ENCODE data around the gene LRRTM3. TPM values are rescaled to one million over a fixed set of nuclear protein-coding genes. Genes with fewer than 3 reads are reported as not detected.

LRRTM3 gene
- total and polyA plus RNA-seq, 12 donors: 0.23 to 4.4 (median 1.6) TPM; not detected in 2

GRCh38 chr10:66892871-66893270 lies 33.0 kb upstream of the LRRTM3 start:
- no peak for DNase-seq
- TF ChIP-seq POLR2A (IDR thresholded peaks at IDR 0.05): no peak
- Histone ChIP-seq H3K9me3 (replicated peaks in 1 of 3) (no peaks in the 10 kb centered on the region), H3K36me3 (replicated peaks in 1 of 2) (no peaks in the 10 kb centered on the region), H3K27ac (no peak overlapping the region), H3K4me3 (no peak overlapping the region), H3K27me3 (no peaks in the 10 kb centered on the region), H3K4me1 (replicated peaks in 1 of 2) (no peaks in the 10 kb centered on the region)
- intact Hi-C loops (cut with DNase I): no loop called here
- WGBS, 4 donors: 49 to 63% (median 56%) methylated on average over 2 of the region's 2 CpGs

- TF ChIP-seq POLR2A (IDR thresholded peaks at IDR 0.05) (no peak), CTCF (IDR thresholded peaks at IDR 0.05) (no peak)
- H3K36me3 ChIP-seq (replicated peaks in 1 of 2): no peaks in the 10 kb centered on the region
- DNase-seq: no peak
- WGBS, 4 donors: 86 to 92% (median 88%) methylated on average over 5 of the region's 5 CpGs
- no peaks in the 10 kb centered on the region for H3K9me3 ChIP-seq (replicated peaks in 1 of 3)
- intact Hi-C loops (cut with DNase I): no loop called here
- no peak overlapping the region for H3K4me3 ChIP-seq
- H3K27me3 ChIP-seq: no peaks in the 10 kb centered on the region
- no peak overlapping the region for H3K27ac ChIP-seq
- no peaks in the 10 kb centered on the region for H3K4me1 ChIP-seq (replicated peaks in 1 of 2)
Measured at GRCh38 chr10:66910671-66911070, 15.2 kb upstream of the LRRTM3 start.

- TF ChIP-seq POLR2A (IDR thresholded peaks at IDR 0.05): no peak
- no peak for TF ChIP-seq CTCF (IDR thresholded peaks at IDR 0.05)
- Histone ChIP-seq H3K27me3 (no peaks in the 10 kb centered on the region), H3K4me1 (replicated peaks in 1 of 2) (no peaks in the 10 kb centered on the region), H3K9me3 (replicated peaks in 1 of 3) (no peaks in the 10 kb centered on the region), H3K4me3 (no peak overlapping the region), H3K36me3 (replicated peaks in 1 of 2) (no peaks in the 10 kb centered on the region), H3K27ac (no peak overlapping the region)
- intact Hi-C loops (cut with DNase I): no loop called here
- 76 to 85% (median 79%) methylated on average over 2 of the region's 2 CpGs for WGBS, 4 donors
- no peak for DNase-seq
Measured at GRCh38 chr10:66916030-66916429, 9.8 kb upstream of the LRRTM3 start.

GRCh38 chr10:66917104-66917503 lies 8.7 kb upstream of the LRRTM3 start:
- no peak overlapping the region for H3K27ac ChIP-seq
- no peaks in the 10 kb centered on the region for H3K36me3 ChIP-seq (replicated peaks in 1 of 2)
- H3K9me3 ChIP-seq (replicated peaks in 1 of 3): no peaks in the 10 kb centered on the region
- no peaks in the 10 kb centered on the region for H3K27me3 ChIP-seq
- no peak overlapping the region for H3K4me3 ChIP-seq
- WGBS, 4 donors: 45 to 69% (median 54%) methylated on average over 3 of the region's 3 CpGs
- intact Hi-C loops (cut with DNase I): no loop called here
- no peak for DNase-seq
- no peaks in the 10 kb centered on the region for H3K4me1 ChIP-seq (replicated peaks in 1 of 2)
- no peak for TF ChIP-seq CTCF (IDR thresholded peaks at IDR 0.05)
- no peak for TF ChIP-seq POLR2A (IDR thresholded peaks at IDR 0.05)

- TF ChIP-seq CTCF (IDR thresholded peaks at IDR 0.05) (no peak), POLR2A (IDR thresholded peaks at IDR 0.05) (no peak)
- H3K4me3 ChIP-seq: no peak overlapping the region
- no peaks in the 10 kb centered on the region for H3K27me3 ChIP-seq
- H3K27ac ChIP-seq: no peak overlapping the region
- no peaks in the 10 kb centered on the region for H3K4me1 ChIP-seq (replicated peaks in 1 of 2)
- no peaks in the 10 kb centered on the region for H3K36me3 ChIP-seq (replicated peaks in 1 of 2)
- whole genome bisulfite sequencing, 4 donors: 89 to 95% (median 91%) methylated on average over 2 of the region's 2 CpGs
- intact Hi-C loops (cut with DNase I): no loop called here
- no peak for DNase-seq
- no peaks in the 10 kb centered on the region for H3K9me3 ChIP-seq (replicated peaks in 1 of 3)
Measured at GRCh38 chr10:66919248-66919647, 6.6 kb upstream of the LRRTM3 start.

Measured in adrenal gland (tissue), 12 donors.